OCI-LY3 (cell line): ENCODE results near the gene ALCAM.

Experiments used
- H2AFZ ChIP-seq: fragments of 200-600, 300-600 bp; shearing (Covaris generic); 2 replicates; pipeline ENCODE4 v1.6.0; 2014; ENCODE audit warnings: antibody characterized with exemption, low read depth, low read length
- H3K27ac ChIP-seq: fragments of 200-600, 300-600 bp; sonication (generic); 2 replicates; pipeline ENCODE4 v1.5.1; 2014; ENCODE audit warnings: mild to moderate bottlenecking, low read length, moderate library complexity, mixed read lengths
- H3K27me3 ChIP-seq: fragments of 200-600, 300-600 bp; sonication (generic); 2 replicates; pipeline ENCODE4 v1.6.1; 2014; ENCODE audit warnings: low read depth, low read length, mixed read lengths
- H3K36me3 ChIP-seq: fragments of 200-600, 300-600 bp; sonication (generic); replicated peaks from 2 replicates; pipeline ENCODE3; 2014; ENCODE audit warnings: low read depth, low read length, mixed read lengths
- H3K4me1 ChIP-seq: fragments of 300-600, 200-600 bp; sonication (generic); 2 replicates; pipeline ENCODE4 v1.6.1; 2014; ENCODE audit warnings: low read length, mixed read lengths
- H3K4me2 ChIP-seq: fragments of 200-600, 300-600 bp; sonication (generic); 2 replicates; pipeline ENCODE4 v1.6.1; 2014; ENCODE audit warnings: low read length, mixed read lengths
- H3K4me3 ChIP-seq: fragments of 300-600, 200-600 bp; sonication (generic); 2 replicates; pipeline ENCODE4 v1.5.1; 2014; ENCODE audit warnings: antibody characterized with exemption, mild to moderate bottlenecking, low read length, moderate library complexity
- H3K79me2 ChIP-seq: fragments of 300-600, 200-600 bp; shearing (Covaris generic); 2 replicates; pipeline ENCODE4 v1.6.1; 2014; ENCODE audit warnings: mild to moderate bottlenecking, low read length, mixed read lengths
- H3K9ac ChIP-seq: fragments of 300-600, 200-600 bp; shearing (Covaris generic); 2 replicates; pipeline ENCODE4 v1.6.0; 2014; ENCODE audit warnings: mild to moderate bottlenecking, low read length, moderate library complexity
- H3K9me3 ChIP-seq: fragments of 200-600, 300-600 bp; shearing (Covaris generic); 2 replicates; pipeline ENCODE4 v1.6.1; 2014; ENCODE audit warnings: low read length, mixed read lengths; ENCODE audit not compliant: insufficient read depth
- H4K20me1 ChIP-seq: fragments of 200-600, 300-600 bp; sonication (generic); 2 replicates; pipeline ENCODE4 v1.6.1; 2016; ENCODE audit warnings: low read length, mixed read lengths; ENCODE audit not compliant: insufficient read depth
- CTCF ChIP-seq: fragments of 200-600, 300-600 bp; sonication (generic); IDR thresholded peaks from 2 replicates; pipeline ENCODE4 v1.5.1; 2014; ENCODE audit warnings: antibody characterized with exemption, low read length, low read depth
- EZH2phosphoT487 ChIP-seq: fragments of 200-600 bp; shearing (Covaris generic); IDR thresholded peaks from 2 replicates; pipeline ENCODE4 v1.6.1; 2018; ENCODE audit warnings: antibody characterized with exemption, mixed run types, low read depth

Gene ALCAM

GRCh38 chr3:105564546-105565288 lies 198.0 kb downstream of the ALCAM start:
- H3K4me1 ChIP-seq, result no peaks in the 10 kb centered on the region
- H3K36me3 ChIP-seq, result peaks cover 17% of the 10 kb centered on the region
- no peak for TF ChIP-seq CTCF
- TF ChIP-seq EZH2phosphoT487, result no peak

GRCh38 chr3:105571005-105571404 lies 204.3 kb downstream of the ALCAM start:
- Histone ChIP-seq H3K36me3 (peaks cover 23% of the 10 kb centered on the region), H3K27me3 (no peaks in the 10 kb centered on the region), H3K4me3 (peak overlapping the region; percentile 18; the same call in 1 of the 2 replicates), H3K4me1 (peaks cover 11% of the 10 kb centered on the region), H3K79me2 (no peaks in the 10 kb centered on the region), H2AFZ (no peak overlapping the region), H4K20me1 (no peaks in the 10 kb centered on the region), H3K9ac (no peak overlapping the region), H3K27ac (no peak overlapping the region), H3K4me2 (peak overlapping the region; percentile 44), H3K9me3 (no peaks in the 10 kb centered on the region)
- no peak for TF ChIP-seq EZH2phosphoT487
- TF ChIP-seq CTCF, result no peak

More at GRCh38 chr3:105564546-105565288, 198.0 kb downstream of the ALCAM start:
- H3K9ac ChIP-seq, result no peak overlapping the region
- H3K27me3 ChIP-seq, result no peaks in the 10 kb centered on the region
- H3K79me2 ChIP-seq, result no peaks in the 10 kb centered on the region
- H2AFZ ChIP-seq, result no peak overlapping the region
- H3K27ac ChIP-seq, result no peak overlapping the region
- H3K9me3 ChIP-seq, result no peaks in the 10 kb centered on the region
- H3K4me3 ChIP-seq, result no peak overlapping the region
- no peak overlapping the region for H3K4me2 ChIP-seq
- H4K20me1 ChIP-seq, result no peaks in the 10 kb centered on the region

GRCh38 chr3:105572501-105572900 lies 205.8 kb downstream of the ALCAM start:
- TF ChIP-seq EZH2phosphoT487, result no peak
- TF ChIP-seq CTCF, result no peak
- H3K27ac ChIP-seq, result no peak overlapping the region
- H3K9me3 ChIP-seq, result no peaks in the 10 kb centered on the region
- H3K27me3 ChIP-seq, result no peaks in the 10 kb centered on the region
- H3K9ac ChIP-seq, result no peak overlapping the region
- H3K79me2 ChIP-seq, result no peaks in the 10 kb centered on the region
- no peak overlapping the region for H3K4me2 ChIP-seq
- H3K4me3 ChIP-seq, result no peak overlapping the region
- H3K36me3 ChIP-seq, result peaks cover 33% of the 10 kb centered on the region
- H4K20me1 ChIP-seq, result no peaks in the 10 kb centered on the region
- peaks cover 11% of the 10 kb centered on the region for H3K4me1 ChIP-seq
- no peak overlapping the region for H2AFZ ChIP-seq

GRCh38 chr3:105579439-105579838 lies 212.7 kb downstream of the ALCAM start:
- Histone ChIP-seq H3K9ac (no peak overlapping the region), H3K4me2 (no peak overlapping the region), H3K4me1 (no peaks in the 10 kb centered on the region), H2AFZ (no peak overlapping the region), H3K27me3 (no peaks in the 10 kb centered on the region), H3K4me3 (no peak overlapping the region), H4K20me1 (no peaks in the 10 kb centered on the region), H3K36me3 (peaks cover 16% of the 10 kb centered on the region), H3K27ac (no peak overlapping the region), H3K9me3 (no peaks in the 10 kb centered on the region), H3K79me2 (no peaks in the 10 kb centered on the region)
- TF ChIP-seq EZH2phosphoT487 (no peak), CTCF (no peak)
